ENCODE measurements around the gene PSG7.
A peak's percentile ranks its signal among the peaks of the same experiment; 100 is the strongest.
"Not testable (repeated sequence)": the region's sequence is repeated elsewhere in the genome, so short reads cannot be mapped to it uniquely, and the experiment has no call there.

PSG7 gene

GRCh38 chr19:42965176-42965575 is 28.2 kb upstream of the PSG7 start:
- Histone ChIP-seq H4K12ac (ENCODE audit: low read depth, low read length) (no peak overlapping the region), H3K79me2 (ENCODE audit: control insufficient read depth, insufficient read depth, low read length, poor library complexity) (no peaks in the 10 kb centered on the region), H2AFZ (ENCODE audit: insufficient read depth, low read length, poor library complexity) (no peak overlapping the region), H3K4me1 (ENCODE audit: control insufficient read depth in 1 of 2, insufficient read depth in 2 of 2, low read length in 2 of 2) (no peaks in the 10 kb centered on the region), H3K4ac (ENCODE audit: low read depth, low read length) (no peak overlapping the region), H3K27me3 (ENCODE audit: insufficient read depth, low read length) (no peaks in the 10 kb centered on the region), H3K9me3 (ENCODE audit: insufficient read depth, low read depth, low read length) (peaks cover 14% of the 10 kb centered on the region), H2AK5ac (ENCODE audit: low read length) (no peak overlapping the region), H3K79me1 (ENCODE audit: low read length) (no peaks in the 10 kb centered on the region), H3K9ac (ENCODE audit: low read length) (no peak overlapping the region), H3K36me3 (ENCODE audit: control insufficient read depth in 1 of 2, insufficient read depth in 2 of 2, low read length in 2 of 2) (no peaks in the 10 kb centered on the region), H3K4me3 (ENCODE audit: low read depth, low read length) (no peak overlapping the region), H2BK12ac (ENCODE audit: low read length) (no peak overlapping the region), H3K18ac (ENCODE audit: low read length) (no peak overlapping the region), H4K91ac (ENCODE audit: low read depth, low read length) (no peak overlapping the region), H2BK120ac (ENCODE audit: insufficient read depth, low read length, poor library complexity) (no peak overlapping the region), H3K4me2 (ENCODE audit: low read length) (no peak overlapping the region), H3K14ac (ENCODE audit: low read length) (no peak overlapping the region), H4K8ac (ENCODE audit: low read depth, low read length) (no peak overlapping the region), H3K27ac (ENCODE audit: low read depth, low read length) (no peak overlapping the region), H3K23ac (ENCODE audit: low read length) (no peak overlapping the region), H2BK5ac (ENCODE audit: low read depth, low read length, poor library complexity) (no peak overlapping the region)
- WGBS (ENCODE audit: extremely low coverage, insufficient coverage, insufficient read length): no CpG with 5 or more reads among the region's 2 CpGs
- DNase-seq: peak; percentile 48 to 57

- H3K4me2 ChIP-seq (ENCODE audit: low read length): no peak overlapping the region
- no peaks in the 10 kb centered on the region for H3K36me3 ChIP-seq (ENCODE audit: control insufficient read depth in 1 of 2, insufficient read depth in 2 of 2, low read length in 2 of 2)
- no peak overlapping the region for H2BK12ac ChIP-seq (ENCODE audit: low read length)
- H2AK5ac ChIP-seq (ENCODE audit: low read length): no peak overlapping the region
- H2AFZ ChIP-seq (ENCODE audit: insufficient read depth, low read length, poor library complexity): no peak overlapping the region
- DNase-seq: no peak
- H4K91ac ChIP-seq (ENCODE audit: low read depth, low read length): no peak overlapping the region
- no peak overlapping the region for H3K27ac ChIP-seq (ENCODE audit: low read depth, low read length)
- H3K9ac ChIP-seq (ENCODE audit: low read length): no peak overlapping the region
- H3K9me3 ChIP-seq (ENCODE audit: insufficient read depth, low read depth, low read length): peaks cover 12% of the 10 kb centered on the region
- H3K4me1 ChIP-seq (ENCODE audit: control insufficient read depth in 1 of 2, insufficient read depth in 2 of 2, low read length in 2 of 2): no peaks in the 10 kb centered on the region
- no peak overlapping the region for H4K8ac ChIP-seq (ENCODE audit: low read depth, low read length)
- no peaks in the 10 kb centered on the region for H3K79me1 ChIP-seq (ENCODE audit: low read length)
- WGBS (ENCODE audit: extremely low coverage, insufficient coverage, insufficient read length): no CpG with 5 or more reads among the region's 6 CpGs
- no peak overlapping the region for H4K12ac ChIP-seq (ENCODE audit: low read depth, low read length)
- H3K27me3 ChIP-seq (ENCODE audit: insufficient read depth, low read length): no peaks in the 10 kb centered on the region
- no peak overlapping the region for H3K23ac ChIP-seq (ENCODE audit: low read length)
- H3K18ac ChIP-seq (ENCODE audit: low read length): no peak overlapping the region
- no peak overlapping the region for H2BK5ac ChIP-seq (ENCODE audit: low read depth, low read length, poor library complexity)
- H3K4ac ChIP-seq (ENCODE audit: low read depth, low read length): no peak overlapping the region
- H3K14ac ChIP-seq (ENCODE audit: low read length): no peak overlapping the region
- no peak overlapping the region for H3K4me3 ChIP-seq (ENCODE audit: low read depth, low read length)
- no peak overlapping the region for H2BK120ac ChIP-seq (ENCODE audit: insufficient read depth, low read length, poor library complexity)
- H3K79me2 ChIP-seq (ENCODE audit: control insufficient read depth, insufficient read depth, low read length, poor library complexity): no peaks in the 10 kb centered on the region
Observed at GRCh38 chr19:42961119-42961518, 24.1 kb upstream of the PSG7 start.

GRCh38 chr19:42952126-42952525 is 15.1 kb upstream of the PSG7 start:
- DNase-seq: not testable (repeated sequence)
- WGBS (ENCODE audit: extremely low coverage, insufficient coverage, insufficient read length): no CpG with 5 or more reads among the region's 4 CpGs

GRCh38 chr19:42951476-42951875 is 14.5 kb upstream of the PSG7 start:
- not testable (repeated sequence) for H3K9ac ChIP-seq (ENCODE audit: low read length); H3K18ac ChIP-seq (ENCODE audit: low read length); H4K12ac ChIP-seq (ENCODE audit: low read depth, low read length); H3K27ac ChIP-seq (ENCODE audit: low read depth, low read length); H2AFZ ChIP-seq (ENCODE audit: insufficient read depth, low read length, poor library complexity); H3K4me2 ChIP-seq (ENCODE audit: low read length); H3K4me3 ChIP-seq (ENCODE audit: low read depth, low read length); H2AK5ac ChIP-seq (ENCODE audit: low read length); H2BK120ac ChIP-seq (ENCODE audit: insufficient read depth, low read length, poor library complexity); H3K27me3 ChIP-seq (ENCODE audit: insufficient read depth, low read length); H3K9me3 ChIP-seq (ENCODE audit: insufficient read depth, low read depth, low read length); DNase-seq; H3K23ac ChIP-seq (ENCODE audit: low read length); H4K8ac ChIP-seq (ENCODE audit: low read depth, low read length); H4K91ac ChIP-seq (ENCODE audit: low read depth, low read length); H3K4ac ChIP-seq (ENCODE audit: low read depth, low read length); H3K79me1 ChIP-seq (ENCODE audit: low read length); H2BK12ac ChIP-seq (ENCODE audit: low read length); H3K4me1 ChIP-seq (ENCODE audit: control insufficient read depth in 1 of 2, insufficient read depth in 2 of 2, low read length in 2 of 2); H2BK5ac ChIP-seq (ENCODE audit: low read depth, low read length, poor library complexity); H3K14ac ChIP-seq (ENCODE audit: low read length); H3K36me3 ChIP-seq (ENCODE audit: control insufficient read depth in 1 of 2, insufficient read depth in 2 of 2, low read length in 2 of 2); H3K79me2 ChIP-seq (ENCODE audit: control insufficient read depth, insufficient read depth, low read length, poor library complexity)
- no CpG with 5 or more reads among the region's 2 CpGs for WGBS (ENCODE audit: extremely low coverage, insufficient coverage, insufficient read length)

More at GRCh38 chr19:42952126-42952525, 15.1 kb upstream of the PSG7 start:
- H3K27me3 ChIP-seq (ENCODE audit: insufficient read depth, low read length); H2BK12ac ChIP-seq (ENCODE audit: low read length); H2BK120ac ChIP-seq (ENCODE audit: insufficient read depth, low read length, poor library complexity); H4K8ac ChIP-seq (ENCODE audit: low read depth, low read length); H2AK5ac ChIP-seq (ENCODE audit: low read length); H3K79me1 ChIP-seq (ENCODE audit: low read length); H2BK5ac ChIP-seq (ENCODE audit: low read depth, low read length, poor library complexity); H3K79me2 ChIP-seq (ENCODE audit: control insufficient read depth, insufficient read depth, low read length, poor library complexity); H3K18ac ChIP-seq (ENCODE audit: low read length); H4K91ac ChIP-seq (ENCODE audit: low read depth, low read length); H3K4ac ChIP-seq (ENCODE audit: low read depth, low read length); H3K4me3 ChIP-seq (ENCODE audit: low read depth, low read length); H3K27ac ChIP-seq (ENCODE audit: low read depth, low read length); H3K9me3 ChIP-seq (ENCODE audit: insufficient read depth, low read depth, low read length); H3K4me2 ChIP-seq (ENCODE audit: low read length); H3K36me3 ChIP-seq (ENCODE audit: control insufficient read depth in 1 of 2, insufficient read depth in 2 of 2, low read length in 2 of 2); H2AFZ ChIP-seq (ENCODE audit: insufficient read depth, low read length, poor library complexity); H3K9ac ChIP-seq (ENCODE audit: low read length); H3K4me1 ChIP-seq (ENCODE audit: control insufficient read depth in 1 of 2, insufficient read depth in 2 of 2, low read length in 2 of 2); H4K12ac ChIP-seq (ENCODE audit: low read depth, low read length); H3K23ac ChIP-seq (ENCODE audit: low read length); H3K14ac ChIP-seq (ENCODE audit: low read length): not testable (repeated sequence)
